K562 (cell line): Measurements from ENCODE around the gene SRGAP2B. TPM values are rescaled to one million over a fixed set of nuclear protein-coding genes. Genes with fewer than 3 reads are reported as not detected.
"Not testable (repeated sequence)": the region's sequence is repeated elsewhere in the genome, so short reads cannot be mapped to it uniquely, and the experiment has no call there.

Experiments used
- ATAC-seq: fragments of 200-7000 bp; cut with Tn5 transposase; 3 replicates; pipeline ENCODE4 v1.9.1; 2020; ENCODE audit warnings: moderate library complexity
- BruUV-seq: library from RNA; stranded (reverse); fragments of 400-500 nt; replicated peaks from 2 replicates; lab custom pipeline; 2021; lab: Mats Ljungman, UMichigan
- CTCF ChIA-PET: fragments of 300-600 bp; formaldehyde crosslinking; extraction: SDS; loops from one replicate; lab custom pipeline; 2021; ENCODE audit warnings: low intra/inter-chr PET ratio; lab: Yijun Ruan, JAX
- POLR2A ChIA-PET: fragments of 300-600, 350-650 bp; sonication (Branson Sonifier 250); formaldehyde crosslinking; extraction: SDS; loops from one replicate; lab custom pipeline; 2021; ENCODE audit warnings: antibody characterized with exemption, inconsistent platforms; lab: Yijun Ruan, JAX
- DNase-seq, 4 experiments: peaks; one replicate each; pipeline versions ENCODE4 v3.0.0 to v3.0.0-alpha.2; 2011 to 2018; ENCODE audit warnings: low spot score in 3 of 4, mixed read lengths in 3 of 4; ENCODE audit errors: extremely low read depth in 1 of 4
- FAIRE-seq: peaks from 2 replicates; lab custom pipeline; 2011; peaks lifted over from hg19 to GRCh38; lab: Jason Lieb, UNC
- H2AFZ ChIP-seq: 2 replicates; pipeline ENCODE4 v1.6.0; 2011; ENCODE audit warnings: low read depth, low read length, control low read depth, inconsistent platforms
- H3K27ac ChIP-seq: fragments of 200-600 bp; 3 replicates; pipeline ENCODE4 v1.8.0; 2011; ENCODE audit warnings: low read depth, mild to moderate bottlenecking, control low read depth, inconsistent platforms, low read length, moderate library complexity, mixed read lengths; ENCODE audit errors: extremely low read depth
- H3K27me3 ChIP-seq, 2 experiments: fragments of 300-600 bp in 1 of 2; 2 replicates in 1 of 2; 3 replicates in 1 of 2; pipeline versions ENCODE4 v1.6.0 to v1.8.0; 2011; ENCODE audit warnings: inconsistent platforms in 2 of 2, low read length in 2 of 2, mild to moderate bottlenecking in 1 of 2, mixed read lengths in 1 of 2, moderate library complexity in 1 of 2; ENCODE audit not compliant: control insufficient read depth in 2 of 2, insufficient read depth in 2 of 2
- H3K36me3 ChIP-seq: fragments of 300-600 bp; 3 replicates; pipeline ENCODE4 v1.8.0; 2011; ENCODE audit warnings: mild to moderate bottlenecking, low read length, inconsistent platforms; ENCODE audit not compliant: control insufficient read depth, insufficient read depth
- H3K4me1 ChIP-seq, 2 experiments: fragments of 200-600 bp in 1 of 2; replicated peaks in 1 of 2; 2 replicates in 1 of 2; 3 replicates in 1 of 2; pipeline versions ENCODE4 v1.5.1 to v1.8.0; 2011; ENCODE audit warnings: inconsistent platforms in 2 of 2, low read length in 2 of 2, mild to moderate bottlenecking in 1 of 2, mixed read lengths in 1 of 2, moderate library complexity in 1 of 2; ENCODE audit not compliant: control insufficient read depth in 2 of 2, insufficient read depth in 2 of 2
- H3K4me2 ChIP-seq: 2 replicates; pipeline ENCODE4 v1.6.1; 2011; ENCODE audit warnings: low read length, control low read depth, inconsistent platforms, mixed read lengths; ENCODE audit not compliant: insufficient read depth
- H3K4me3 ChIP-seq: fragments of 200-600 bp; sonication (generic), shearing (Covaris generic); 2 replicates; pipeline ENCODE4 v1.5.1; 2016; ENCODE audit warnings: control low read depth, inconsistent platforms
- H3K79me2 ChIP-seq: fragments of 200-600 bp; 3 replicates; pipeline ENCODE4 v1.8.0; 2011; ENCODE audit warnings: low read length, inconsistent platforms; ENCODE audit not compliant: control insufficient read depth, insufficient read depth
- H3K9ac ChIP-seq, 2 experiments: 2 replicates each; pipeline versions ENCODE4 v1.6.0 to v1.6.1; 2011; ENCODE audit warnings: low read depth in 2 of 2, low read length in 2 of 2, control low read depth in 1 of 2, inconsistent platforms in 1 of 2, mild to moderate bottlenecking in 1 of 2, mixed read lengths in 1 of 2; ENCODE audit not compliant: insufficient read depth in 1 of 2
- H3K9me1 ChIP-seq: one replicate; pipeline ENCODE4 v1.6.0; 2011; ENCODE audit warnings: inconsistent platforms, mild to moderate bottlenecking, low read length, moderate library complexity; ENCODE audit not compliant: control insufficient read depth, insufficient read depth
- H3K9me3 ChIP-seq: replicated peaks from 2 replicates; pipeline ENCODE4 v1.5.1; 2011; ENCODE audit warnings: low read depth, low read length, inconsistent platforms; ENCODE audit not compliant: control insufficient read depth, insufficient read depth
- H4K20me1 ChIP-seq: replicated peaks from 2 replicates; pipeline ENCODE4 v1.6.1; 2011; ENCODE audit warnings: low read length, inconsistent platforms, mixed read lengths; ENCODE audit not compliant: control insufficient read depth, insufficient read depth
- WGBS: fragments of 100-300 bp; shearing (Covaris generic); methylation state at CpG from one replicate; pipeline ENCODE4 v1.1.6; 2016; ENCODE audit warnings: low coverage, mixed read lengths; ENCODE audit not compliant: insufficient coverage; ENCODE audit errors: missing lambda C conversion rate; 5-methylcytosine and 5-hydroxymethylcytosine counted together
- in situ Hi-C: fragments of 300-500 bp; cut with MboI; formaldehyde crosslinking; loops from 4 replicates; pipeline ENCODE4 v1.15.0; 2018; ENCODE audit warnings: inconsistent platforms, mixed read lengths
- intact Hi-C: fragments of 100-400 bp; cut with micrococcal nuclease; formaldehyde crosslinking; loops from 2 replicates; pipeline ENCODE4 v1.14.2; 2022
- polyA plus RNA-seq, 8 experiments: library from polyadenylated mRNA; depleted of rRNA in 4 of 8; stranded (reverse) in 5 of 8; unstranded in 3 of 8; fragments of >200 nt; fragmentation: Nextera tagmentation in 2 of 8; fragmentation: Illumina TruSeq in 1 of 8; extraction: Ambion mirVana in 2 of 8; extraction: Trizol in 1 of 8; gene quantifications; 2 replicates each; pipeline versions ENCODE4 v1.2.1 to v1.2.3, GENCODE V29; 2011 to 2014; ENCODE audit warnings: inconsistent platforms in 1 of 8, missing spikeins in 1 of 8
- total RNA-seq, 7 experiments: library from RNA; depleted of rRNA in 6 of 7; stranded (reverse); fragments of >200 nt in 6 of 7; fragmentation: Illumina TruSeq in 2 of 7; extraction: Trizol in 2 of 7; gene quantifications; 2 replicates each; pipeline versions ENCODE4 v1.2.1 to v1.2.3, GENCODE V29; 2011 to 2021; ENCODE audit warnings: low replicate concordance in 1 of 7

SRGAP2B gene
- total and polyA plus RNA-seq, 9 of the 15 experiments (the other 6 are each of a cell fraction or from before 2014, with no cell fraction given): 2.5 to 17.6 (median 4.0) TPM

DNA sequence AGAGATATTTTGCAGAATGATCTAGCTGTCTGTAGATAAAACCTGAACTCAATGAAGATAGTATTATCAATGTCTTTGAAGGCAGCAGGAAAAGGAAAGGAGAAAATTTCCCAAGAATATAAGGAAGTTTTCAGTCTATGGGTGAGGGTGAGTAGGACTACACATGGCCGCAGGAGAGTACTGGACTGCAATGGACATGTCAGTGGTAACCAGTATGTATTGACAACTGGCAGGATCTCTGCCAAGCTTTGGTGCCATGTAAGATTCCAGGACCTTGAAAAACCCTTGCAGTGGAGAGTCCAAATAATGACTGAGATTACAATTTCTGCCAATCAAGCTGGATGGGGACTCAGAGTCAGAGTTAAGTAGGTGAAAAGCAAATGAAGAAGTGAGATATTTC, 30.0 kb upstream of the SRGAP2B start:
- H3K4me3 ChIP-seq, BruUV-seq, DNase-seq, H3K36me3 ChIP-seq, POLR2A ChIA-PET, CTCF ChIA-PET, H2AFZ ChIP-seq, ATAC-seq, intact Hi-C loops, H3K27me3 ChIP-seq, H3K4me1 ChIP-seq, in situ Hi-C loops, H3K9ac ChIP-seq, H4K20me1 ChIP-seq, H3K27ac ChIP-seq, H3K9me3 ChIP-seq, H3K9me1 ChIP-seq, FAIRE-seq, H3K79me2 ChIP-seq, H3K4me2 ChIP-seq: not testable (repeated sequence)
- WGBS: no CpG with 5 or more reads among the region's 1 CpG

- H3K4me2 ChIP-seq, FAIRE-seq, H3K27me3 ChIP-seq, H2AFZ ChIP-seq, H4K20me1 ChIP-seq, H3K4me3 ChIP-seq, DNase-seq, intact Hi-C loops, H3K9me3 ChIP-seq, H3K4me1 ChIP-seq, POLR2A ChIA-PET, H3K36me3 ChIP-seq, in situ Hi-C loops, BruUV-seq, H3K9me1 ChIP-seq, H3K27ac ChIP-seq, CTCF ChIA-PET, H3K79me2 ChIP-seq, H3K9ac ChIP-seq: not testable (repeated sequence)
- peak; percentile 79 for ATAC-seq
- no CpG with 5 or more reads among the region's 7 CpGs for WGBS
These were observed 29.0 kb upstream of the SRGAP2B start for GRCh38 chr1:145123992-145124641.

DNA sequence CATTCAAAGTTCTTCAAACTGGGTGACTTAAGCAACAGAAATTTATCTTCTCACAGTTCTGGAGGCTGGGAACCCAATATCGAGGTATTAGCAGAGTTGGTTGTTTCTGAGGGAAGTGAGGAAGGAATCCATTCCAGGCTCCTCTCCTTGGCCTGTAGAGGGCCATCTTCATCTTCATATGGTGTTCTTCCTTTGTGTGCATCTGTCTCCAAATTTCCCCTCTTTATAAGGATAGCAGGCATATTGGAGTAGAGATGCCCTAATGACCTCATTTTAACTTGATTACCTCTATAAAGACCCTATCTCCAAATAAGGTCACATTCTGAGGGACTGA, 27.9 kb upstream of the SRGAP2B start:
- WGBS: no CpG with 5 or more reads among the region's 1 CpG
- DNase-seq, H3K36me3 ChIP-seq, intact Hi-C loops, H3K27me3 ChIP-seq, H3K27ac ChIP-seq, H3K4me1 ChIP-seq, H2AFZ ChIP-seq, POLR2A ChIA-PET, H3K4me3 ChIP-seq, H3K9me3 ChIP-seq, H3K79me2 ChIP-seq, H3K9me1 ChIP-seq, H3K9ac ChIP-seq, FAIRE-seq, BruUV-seq, H3K4me2 ChIP-seq, H4K20me1 ChIP-seq, CTCF ChIA-PET, in situ Hi-C loops: not testable (repeated sequence)
- ATAC-seq: peak; percentile 67

DNA sequence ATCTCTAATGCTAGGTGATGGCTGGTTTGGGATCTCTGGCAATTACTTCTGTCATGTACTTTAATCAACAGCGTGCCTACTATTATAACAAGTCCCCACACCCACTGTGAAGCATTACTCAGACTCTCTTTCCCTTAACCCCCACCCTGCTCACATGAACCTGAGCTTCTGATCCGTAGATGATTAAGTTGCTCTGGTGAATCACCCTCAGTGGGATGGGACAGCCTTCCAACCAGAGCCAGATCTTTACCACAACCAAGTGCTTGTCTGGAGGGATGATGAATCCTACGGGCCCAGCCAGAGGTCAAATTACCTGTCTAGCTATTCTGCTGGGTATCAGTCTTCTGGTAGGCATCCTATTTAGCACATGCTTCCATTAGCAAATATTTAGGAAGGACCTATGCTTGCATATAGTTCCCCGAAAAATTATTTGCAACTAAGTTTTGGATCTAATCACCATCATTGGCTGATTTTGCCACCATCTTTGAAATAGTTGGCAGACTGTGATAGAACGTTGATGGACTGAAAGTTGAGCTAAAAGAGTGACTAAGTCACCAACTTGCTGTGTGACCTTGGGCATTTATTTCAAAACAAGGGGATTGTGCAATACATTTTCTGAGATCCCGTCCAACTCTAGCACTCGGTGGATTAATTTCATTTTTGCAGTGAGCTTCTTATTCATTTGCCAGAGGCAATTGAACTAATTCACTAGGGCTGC, 27.4 kb upstream of the SRGAP2B start:
- FAIRE-seq, ATAC-seq, CTCF ChIA-PET, H3K79me2 ChIP-seq, H4K20me1 ChIP-seq, H2AFZ ChIP-seq, H3K4me2 ChIP-seq, H3K9me1 ChIP-seq, H3K4me3 ChIP-seq, H3K9ac ChIP-seq, BruUV-seq, H3K4me1 ChIP-seq, DNase-seq, H3K36me3 ChIP-seq, H3K27me3 ChIP-seq, POLR2A ChIA-PET, intact Hi-C loops, H3K9me3 ChIP-seq, H3K27ac ChIP-seq, in situ Hi-C loops: not testable (repeated sequence)
- no CpG with 5 or more reads among the region's 7 CpGs for whole genome bisulfite sequencing
